Retinal pigment epithelial cell (primary cell): ENCODE measurements around the gene SSBP3.

ENCODE experiments used
- DNase-seq: peaks from one replicate; pipeline ENCODE4 v3.0.0-alpha.2; 2010; ENCODE audit warnings: low read depth
- H3K4me3 ChIP-seq: 2 replicates; pipeline ENCODE4 v1.5.1; 2011; ENCODE audit warnings: mild to moderate bottlenecking, low read length, control low read depth, moderate library complexity
- CTCF ChIP-seq: conservative IDR thresholded peaks from 2 replicates; pipeline ENCODE4 v1.5.1; 2011; ENCODE audit warnings: low read depth, low read length, control low read depth, inconsistent platforms

SSBP3 gene

GRCh38 chr1:54243022-54243421, 163.2 kb downstream of the SSBP3 start:
- TF ChIP-seq CTCF, result no peak
- no peak overlapping the region for H3K4me3 ChIP-seq
- no peak for DNase-seq

- no peak for DNase-seq
- no peak for TF ChIP-seq CTCF
- no peak overlapping the region for H3K4me3 ChIP-seq
Observed at GRCh38 chr1:54241364-54241763, 164.8 kb downstream of the SSBP3 start.

- no peak overlapping the region for H3K4me3 ChIP-seq
- TF ChIP-seq CTCF, result no peak
- no peak for DNase-seq
Observed at GRCh38 chr1:54240741-54241335, 165.4 kb downstream of the SSBP3 start.

- no peak for TF ChIP-seq CTCF
- no peak overlapping the region for H3K4me3 ChIP-seq
- DNase-seq, result no peak
Observed at GRCh38 chr1:54239631-54240031, 166.6 kb downstream of the SSBP3 start.

GRCh38 chr1:54239035-54239383, 167.2 kb downstream of the SSBP3 start:
- no peak overlapping the region for H3K4me3 ChIP-seq
- DNase-seq, result no peak
- TF ChIP-seq CTCF, result no peak

- DNase-seq, result no peak
- TF ChIP-seq CTCF, result no peak
- H3K4me3 ChIP-seq, result no peak overlapping the region
Observed at GRCh38 chr1:54238353-54239034, 167.7 kb downstream of the SSBP3 start.

GRCh38 chr1:54237586-54237985, 168.6 kb downstream of the SSBP3 start:
- no peak for TF ChIP-seq CTCF
- no peak overlapping the region for H3K4me3 ChIP-seq
- DNase-seq, result no peak
